ENCODE data around the gene DLGAP1. TPM values are rescaled to one million over a fixed set of nuclear protein-coding genes. Genes with fewer than 3 reads are reported as not detected.
A peak's percentile ranks its signal among the peaks of the same experiment; 100 is the strongest.

The DLGAP1 gene
- total RNA-seq, 1 experiment from 2014 or later = 0.53 TPM

GRCh38 chr18:3455090-3455635 is 999.9 kb downstream of the DLGAP1 start:
- DNase-seq (ENCODE audit: low spot score) = no peak

GRCh38 chr18:3454365-3455089 is 1000.6 kb downstream of the DLGAP1 start:
- peak; percentile 89 for DNase-seq (ENCODE audit: low spot score)

- peak; percentile 83 for DNase-seq (ENCODE audit: low spot score)
Measured at GRCh38 chr18:3453540-3454364, 1001.4 kb downstream of the DLGAP1 start.

GRCh38 chr18:3452750-3453539 is 1002.2 kb downstream of the DLGAP1 start:
- DNase-seq (ENCODE audit: low spot score) = peak; percentile 76

GRCh38 chr18:3451989-3452749 is 1002.9 kb downstream of the DLGAP1 start:
- no peak for DNase-seq (ENCODE audit: low spot score)

- peak; percentile 97 for DNase-seq (ENCODE audit: low spot score)
Measured at GRCh38 chr18:3451183-3451988, 1003.7 kb downstream of the DLGAP1 start.

GRCh38 chr18:3450799-3451182 is 1004.3 kb downstream of the DLGAP1 start:
- no peak for DNase-seq (ENCODE audit: low spot score)

- DNase-seq (ENCODE audit: low spot score) = peak; percentile 87
Measured at GRCh38 chr18:3450012-3450798, 1004.9 kb downstream of the DLGAP1 start, which contains the start of gene TGIF1. TSS of gene TGIF1 (plus strand) at chr18:3450172. CDS start at chr18:3450490, 318 bp downstream.

- peak; percentile 81 for DNase-seq (ENCODE audit: low spot score)
Measured at GRCh38 chr18:3449512-3450011, 1005.5 kb downstream of the DLGAP1 start.

- peak; percentile 89 for DNase-seq (ENCODE audit: low spot score)
Measured at GRCh38 chr18:3448838-3449511, 1006.1 kb downstream of the DLGAP1 start.

GRCh38 chr18:3447895-3448837 is 1006.9 kb downstream of the DLGAP1 start:
- DNase-seq (ENCODE audit: low spot score) = peak; percentile 99

- no peak for DNase-seq (ENCODE audit: low spot score)
Measured at GRCh38 chr18:3447068-3447894, 1007.8 kb downstream of the DLGAP1 start.

Measured in HT-29 (cell line).